C4-2B (cell line): Measurements from ENCODE around the gene KLHL22.
"Not testable (repeated sequence)": the region's sequence is repeated elsewhere in the genome, so short reads cannot be mapped to it uniquely, and the experiment has no call there.

Source experiments
- H3K27ac ChIP-seq: fragments of 450-650 bp; 2 replicates; pipeline ENCODE4 v1.5.1; 2017
- ZFX ChIP-seq: fragments of 450-650 bp; IDR thresholded peaks from 2 replicates; pipeline ENCODE4 v1.6.1; 2017
- TF ChIP-seq, protein P1 (sequence below): fragments of 450-650 bp; conservative IDR thresholded peaks from 2 replicates; pipeline ENCODE4 v1.5.1; 2017; ENCODE audit warnings: mild to moderate bottlenecking

The KLHL22 gene

DNA sequence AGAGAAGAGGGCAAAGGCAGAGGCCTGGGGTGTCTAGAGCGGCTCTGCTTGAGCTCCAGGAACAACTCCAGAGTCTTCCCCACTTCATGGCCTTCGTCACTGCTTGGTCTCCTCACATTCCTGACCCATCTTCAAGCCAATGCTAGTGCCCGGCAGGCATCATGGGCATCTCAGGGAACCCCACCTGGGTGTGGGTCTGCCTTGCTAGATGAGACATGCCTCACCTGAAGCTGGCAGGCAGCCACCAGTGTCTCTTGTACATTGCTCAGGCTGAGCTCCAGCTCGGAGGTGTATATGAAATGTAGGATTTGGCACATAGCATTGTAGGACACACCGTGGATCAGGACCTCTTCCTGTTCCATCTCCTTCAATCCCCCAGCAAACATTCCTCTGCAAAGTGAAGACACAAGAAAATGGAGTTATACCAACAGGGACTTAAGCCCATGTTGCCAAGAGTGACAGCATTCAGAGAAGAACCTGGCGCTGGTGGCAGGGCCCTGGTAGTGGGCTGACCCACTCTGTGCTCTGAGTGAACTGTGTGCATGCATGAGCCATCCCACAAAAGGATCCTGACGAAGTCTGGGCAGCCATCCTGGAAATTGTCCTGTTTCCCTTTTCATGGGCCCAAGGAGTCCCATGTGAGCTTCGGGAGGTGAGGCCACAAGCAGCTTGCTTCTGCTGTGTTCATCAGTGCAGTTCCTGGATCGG lies 24.3 kb downstream of the KLHL22 start:
- TF ChIP-seq, protein P1, sequence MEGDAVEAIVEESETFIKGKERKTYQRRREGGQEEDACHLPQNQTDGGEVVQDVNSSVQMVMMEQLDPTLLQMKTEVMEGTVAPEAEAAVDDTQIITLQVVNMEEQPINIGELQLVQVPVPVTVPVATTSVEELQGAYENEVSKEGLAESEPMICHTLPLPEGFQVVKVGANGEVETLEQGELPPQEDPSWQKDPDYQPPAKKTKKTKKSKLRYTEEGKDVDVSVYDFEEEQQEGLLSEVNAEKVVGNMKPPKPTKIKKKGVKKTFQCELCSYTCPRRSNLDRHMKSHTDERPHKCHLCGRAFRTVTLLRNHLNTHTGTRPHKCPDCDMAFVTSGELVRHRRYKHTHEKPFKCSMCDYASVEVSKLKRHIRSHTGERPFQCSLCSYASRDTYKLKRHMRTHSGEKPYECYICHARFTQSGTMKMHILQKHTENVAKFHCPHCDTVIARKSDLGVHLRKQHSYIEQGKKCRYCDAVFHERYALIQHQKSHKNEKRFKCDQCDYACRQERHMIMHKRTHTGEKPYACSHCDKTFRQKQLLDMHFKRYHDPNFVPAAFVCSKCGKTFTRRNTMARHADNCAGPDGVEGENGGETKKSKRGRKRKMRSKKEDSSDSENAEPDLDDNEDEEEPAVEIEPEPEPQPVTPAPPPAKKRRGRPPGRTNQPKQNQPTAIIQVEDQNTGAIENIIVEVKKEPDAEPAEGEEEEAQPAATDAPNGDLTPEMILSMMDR: no peak
- TF ChIP-seq ZFX: no peak
- H3K27ac ChIP-seq: no peak overlapping the region

DNA sequence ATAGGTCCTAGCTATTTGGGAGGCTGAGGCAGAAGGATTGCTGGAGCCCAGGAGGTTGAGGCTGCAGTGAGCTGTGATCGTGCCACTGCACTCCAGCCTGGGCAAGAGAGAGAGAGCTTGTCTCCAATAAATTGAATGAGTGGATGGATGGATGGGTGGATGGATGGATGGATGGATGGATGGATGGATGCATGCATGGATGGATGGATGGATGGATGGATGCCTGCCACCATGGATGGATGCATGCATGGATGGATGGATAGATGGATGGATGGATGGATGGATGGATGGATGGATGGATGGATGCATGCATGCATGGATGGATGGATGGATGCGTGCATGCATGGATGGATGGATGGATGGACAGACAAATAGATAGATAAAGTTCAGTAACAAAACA lies 25.1 kb downstream of the KLHL22 start:
- not testable (repeated sequence) for H3K27ac ChIP-seq

DNA sequence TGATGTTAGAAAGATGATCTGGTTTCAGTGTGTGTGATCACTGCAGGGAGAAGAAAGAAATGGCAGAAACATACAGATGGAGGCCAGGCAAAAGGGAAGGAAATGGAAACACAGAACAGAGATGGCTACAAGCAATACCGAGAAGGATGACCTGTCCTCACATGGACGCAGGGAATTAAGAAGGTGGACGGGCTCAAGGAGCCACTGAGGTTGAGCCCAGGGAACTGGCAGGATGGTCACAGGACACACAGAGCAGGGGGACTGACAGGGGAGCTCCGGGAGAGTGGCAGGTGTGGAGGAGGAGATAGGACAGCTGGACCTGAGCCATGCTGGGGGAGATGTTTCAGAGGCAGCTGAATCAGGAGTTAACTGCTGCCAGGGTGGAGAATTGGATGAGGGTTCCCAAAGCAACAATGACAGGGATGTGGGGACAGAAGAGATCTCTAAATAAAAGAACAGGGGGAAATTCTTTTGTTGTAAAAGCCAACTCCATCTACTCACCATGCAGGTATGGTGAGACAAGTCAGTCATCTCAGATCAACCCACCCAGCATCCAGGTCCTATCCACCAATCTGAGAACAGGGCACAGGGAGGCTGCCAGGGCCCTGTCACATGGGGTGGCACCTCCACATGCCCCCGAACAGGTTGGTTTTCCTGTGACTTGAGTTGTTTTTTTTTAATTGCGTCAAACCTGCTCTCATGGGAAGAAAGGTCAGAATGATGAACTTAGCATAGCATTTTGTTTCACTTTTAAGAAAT lies 26.3 kb downstream of the KLHL22 start:
- no peak overlapping the region for H3K27ac ChIP-seq
- TF ChIP-seq ZFX: no peak
- TF ChIP-seq, protein P1: no peak

DNA sequence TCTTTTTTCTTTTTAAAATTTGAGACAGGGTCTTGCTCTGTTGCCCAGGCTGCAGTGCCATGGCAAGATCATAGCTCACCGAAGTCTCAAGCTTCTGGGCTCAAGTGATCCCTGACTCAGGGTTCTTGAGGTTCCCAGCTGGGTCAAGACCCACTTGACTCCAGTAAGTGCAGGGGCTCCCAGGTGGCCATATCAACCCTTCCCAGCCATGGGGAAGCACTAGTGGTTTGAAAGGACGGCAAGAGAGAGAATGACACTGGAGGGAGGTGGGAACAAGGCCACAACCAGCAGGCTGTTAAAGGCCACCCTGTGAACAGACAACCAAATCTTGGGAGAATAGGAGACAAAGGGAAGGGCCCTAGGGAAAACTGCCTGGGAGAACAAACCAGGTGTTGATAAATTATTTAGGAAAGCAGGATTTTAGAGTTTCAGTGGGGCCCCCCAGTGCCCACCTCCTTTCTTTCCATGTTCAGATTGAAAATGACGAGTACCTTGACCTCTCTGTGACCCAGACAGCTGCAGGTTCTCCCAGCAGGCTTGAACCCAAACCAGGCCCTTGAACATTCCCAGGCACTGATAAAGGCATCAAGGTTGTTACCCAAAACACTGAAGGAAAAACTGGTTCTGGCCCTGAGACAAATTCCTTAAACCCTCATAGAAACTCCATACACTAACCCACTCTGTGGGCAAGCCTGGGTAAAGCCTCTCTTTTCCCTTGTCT lies 28.8 kb downstream of the KLHL22 start:
- no peak for TF ChIP-seq ZFX
- TF ChIP-seq, protein P1: no peak
- H3K27ac ChIP-seq: no peak overlapping the region

DNA sequence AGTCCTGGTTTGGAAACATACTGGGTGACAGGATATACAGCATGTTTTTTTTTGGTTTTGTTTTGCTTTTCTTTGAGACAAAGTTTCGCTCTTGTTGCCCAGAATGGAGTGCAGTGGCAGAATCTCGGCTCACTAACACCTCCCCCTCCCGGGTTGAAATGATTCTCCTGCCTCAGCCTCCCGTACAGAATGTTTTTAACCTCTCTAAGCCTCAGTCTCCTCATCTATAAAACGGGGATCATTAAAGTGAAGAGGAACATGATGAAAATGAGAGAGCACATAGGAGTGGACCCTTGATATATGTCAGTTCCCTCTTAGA lies 29.9 kb downstream of the KLHL22 start:
- TF ChIP-seq ZFX: no peak
- H3K27ac ChIP-seq: no peak overlapping the region

DNA sequence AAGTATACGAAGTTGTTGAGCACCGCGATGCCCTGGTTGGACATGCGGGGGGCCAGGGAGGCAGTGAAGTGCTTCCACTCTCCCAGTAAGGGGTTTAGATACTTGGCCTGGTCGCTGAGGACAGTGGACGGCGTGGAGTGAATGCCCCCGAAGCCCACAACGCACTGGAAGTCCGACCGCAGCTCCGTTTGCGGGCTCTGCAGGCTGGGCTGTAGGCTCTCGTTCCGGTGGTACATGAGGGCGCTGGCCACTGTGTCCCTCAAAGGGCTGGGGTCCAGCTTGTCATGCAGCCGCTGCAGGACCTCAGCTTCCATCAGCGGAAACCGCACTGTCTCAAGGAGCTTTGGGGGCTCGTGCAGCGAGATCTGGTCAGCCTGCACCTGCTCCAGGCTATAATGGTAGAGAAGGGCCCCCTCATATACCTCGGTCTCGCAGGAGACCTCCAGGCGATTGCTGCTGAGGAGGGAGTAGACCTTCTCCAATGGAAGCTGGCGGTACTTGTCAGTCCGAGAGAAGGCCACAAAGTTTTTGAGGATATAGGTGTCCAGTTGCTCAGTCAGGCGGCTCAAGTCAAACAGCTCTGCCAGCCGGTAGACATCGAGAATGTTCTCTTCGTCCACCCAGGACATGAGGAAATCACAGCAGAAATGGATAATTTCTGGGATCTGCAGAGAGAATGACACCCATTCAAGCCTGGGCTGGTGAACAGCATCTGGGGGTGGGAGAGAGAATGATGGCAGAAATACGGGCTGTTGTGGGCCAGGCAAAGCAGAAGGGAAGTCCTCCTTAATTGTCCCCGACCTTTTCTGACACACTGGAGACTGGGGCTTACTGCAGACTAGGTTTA lies 30.5 kb downstream of the KLHL22 start:
- no peak for TF ChIP-seq ZFX
- TF ChIP-seq, protein P1: no peak
- H3K27ac ChIP-seq: no peak overlapping the region

DNA sequence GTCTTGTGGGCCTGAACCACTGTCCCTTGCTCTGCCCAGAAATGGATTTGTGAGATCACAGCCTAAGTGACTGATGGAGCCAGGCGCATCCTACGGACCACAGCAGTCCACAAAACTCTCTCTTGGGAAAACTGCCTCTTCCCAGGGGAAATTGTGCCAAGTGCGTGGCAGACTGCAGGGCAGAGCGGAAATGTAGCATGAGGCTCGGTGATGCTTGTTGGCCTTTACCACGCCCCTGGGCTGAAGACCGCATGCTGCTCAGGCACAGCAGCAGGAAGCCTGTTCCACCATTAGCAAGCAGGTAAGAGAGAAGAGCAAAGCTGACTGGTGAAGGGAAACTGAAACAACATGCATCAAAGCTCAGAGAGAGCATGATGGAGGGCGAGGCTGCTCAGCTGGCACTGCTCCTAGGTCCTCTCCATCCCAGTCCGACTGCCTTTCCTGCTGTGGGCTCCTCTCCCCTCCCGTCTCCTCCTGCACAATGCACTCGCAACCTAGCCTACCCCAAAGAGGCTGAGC lies 31.4 kb downstream of the KLHL22 start:
- TF ChIP-seq, protein P1: no peak
- no peak for TF ChIP-seq ZFX
- no peak overlapping the region for H3K27ac ChIP-seq
